ENCODE data around the gene CCDC15. TPM values are rescaled to one million over a fixed set of nuclear protein-coding genes. Genes with fewer than 3 reads are reported as not detected.
A peak's percentile ranks its signal among the peaks of the same experiment; 100 is the strongest.

CCDC15 gene
- total and polyA plus RNA-seq, 7 experiments from 2014 or later = 1.5 to 4.7 (median 2.5) TPM

GRCh38 chr11:124938206-124938765 is 15.7 kb upstream of the CCDC15 start:
- intact Hi-C loops (cut with micrococcal nuclease) = no loop called here
- no peak overlapping the region for H3K4me3 Mint-ChIP-seq
- H3K36me3 Mint-ChIP-seq = no peaks in the 10 kb centered on the region
- no peak for DNase-seq
- Histone ChIP-seq H3K36me3 (ENCODE audit: control insufficient read depth in 2 of 3, insufficient read depth in 3 of 3, low read length in 3 of 3) (no peaks in the 10 kb centered on the region), H3K4me3 (ENCODE audit: low read length) (no peak overlapping the region), H3K9me3 (ENCODE audit: control insufficient read depth in 2 of 3, low read length in 3 of 3) (no peaks in the 10 kb centered on the region), H3K27ac (ENCODE audit: low read depth, low read length) (no peak overlapping the region), H3K27me3 (ENCODE audit: control insufficient read depth in 2 of 2, insufficient read depth in 2 of 2, low read length in 2 of 2) (no peaks in the 10 kb centered on the region), H3K4me1 (ENCODE audit: control insufficient read depth in 2 of 2, insufficient read depth in 2 of 2, low read length in 2 of 2) (peaks cover 2 to 9% of the 10 kb centered on the region in 2 donors)
- no peak for ATAC-seq
- H3K27me3 Mint-ChIP-seq = peaks cover 0 to 13% (median 0%) of the 10 kb centered on the region in 5 donors
- H3K27ac Mint-ChIP-seq = no peak overlapping the region
- ChIA-PET CTCF (interaction anchor here (0.5 to 0.7 kb wide), 2 partner anchors 14 to 316 kb away, joined by 3 read pairs; partner anchors contain the start of gene TBRG1), POLR2A (interaction anchor here (1.5 kb wide), 1 partner anchor 15 kb away, joined by 4 read pairs; the partner anchor contains the start of gene CCDC15)
- peaks cover 0 to 18% (median 10%) of the 10 kb centered on the region in 7 donors for H3K4me1 Mint-ChIP-seq
- H3K9me3 Mint-ChIP-seq = no peaks in the 10 kb centered on the region

- no peak for DNase-seq
- H3K4me1 ChIP-seq (ENCODE audit: control insufficient read depth in 2 of 2, insufficient read depth in 2 of 2, low read length in 2 of 2) = peaks cover 6 to 16% of the 10 kb centered on the region in 2 donors
- no peak for ATAC-seq
- intact Hi-C loops (cut with micrococcal nuclease) = no loop called here
- H3K27ac Mint-ChIP-seq = no peak overlapping the region
- H3K36me3 ChIP-seq (ENCODE audit: control insufficient read depth in 2 of 3, insufficient read depth in 3 of 3, low read length in 3 of 3) = no peaks in the 10 kb centered on the region
- peaks cover 4 to 25% (median 17%) of the 10 kb centered on the region in 7 donors for H3K4me1 Mint-ChIP-seq
- peaks cover 0 to 13% (median 0%) of the 10 kb centered on the region in 5 donors for H3K27me3 Mint-ChIP-seq
- no peaks in the 10 kb centered on the region for H3K36me3 Mint-ChIP-seq
- H3K9me3 Mint-ChIP-seq = no peaks in the 10 kb centered on the region
- no peak overlapping the region for H3K27ac ChIP-seq (ENCODE audit: low read depth, low read length)
- H3K4me3 ChIP-seq (ENCODE audit: low read length) = no peak overlapping the region
- H3K9me3 ChIP-seq (ENCODE audit: control insufficient read depth in 2 of 3, low read length in 3 of 3) = no peaks in the 10 kb centered on the region
- H3K4me3 Mint-ChIP-seq = no peak overlapping the region
- POLR2A ChIA-PET = interaction anchor here (0.6 to 1.5 kb wide), 2 partner anchors 12 to 15 kb away, joined by 3 to 4 read pairs; partner anchors contain the start of gene CCDC15
- CTCF ChIA-PET = interaction anchor here (0.5 to 0.7 kb wide), 2 partner anchors 11 to 316 kb away, joined by 3 read pairs; partner anchors contain the start of gene TBRG1
- no peaks in the 10 kb centered on the region for H3K27me3 ChIP-seq (ENCODE audit: control insufficient read depth in 2 of 2, insufficient read depth in 2 of 2, low read length in 2 of 2)
Measured at GRCh38 chr11:124938970-124939369, 15.0 kb upstream of the CCDC15 start.

GRCh38 chr11:124941703-124942102 is 12.3 kb upstream of the CCDC15 start:
- Mint-ChIP-seq H3K27me3 (peaks cover 0 to 4% (median 0%) of the 10 kb centered on the region in 5 donors), H3K27ac (peak overlapping the region in 1 of 9 donors; percentile 25), H3K36me3 (peaks cover 0 to 4% (median 0%) of the 10 kb centered on the region in 5 donors), H3K9me3 (no peaks in the 10 kb centered on the region), H3K4me3 (peak overlapping the region in 1 of 10 donors; percentile 2), H3K4me1 (peaks cover 4 to 36% (median 25%) of the 10 kb centered on the region in 7 donors)
- Histone ChIP-seq H3K4me3 (ENCODE audit: low read length) (no peak overlapping the region), H3K36me3 (ENCODE audit: control insufficient read depth in 2 of 3, insufficient read depth in 3 of 3, low read length in 3 of 3) (no peaks in the 10 kb centered on the region), H3K27me3 (ENCODE audit: control insufficient read depth in 2 of 2, insufficient read depth in 2 of 2, low read length in 2 of 2) (no peaks in the 10 kb centered on the region), H3K4me1 (ENCODE audit: control insufficient read depth in 2 of 2, insufficient read depth in 2 of 2, low read length in 2 of 2) (peaks cover 6 to 20% of the 10 kb centered on the region in 2 donors), H3K27ac (ENCODE audit: low read depth, low read length) (no peak overlapping the region), H3K9me3 (ENCODE audit: control insufficient read depth in 2 of 3, low read length in 3 of 3) (no peaks in the 10 kb centered on the region)
- DNase-seq (no peak), ATAC-seq (no peak)
- intact Hi-C loops (cut with micrococcal nuclease) = no loop called here
- CTCF ChIA-PET = interaction anchor here (1.2 to 1.6 kb wide), 2 partner anchors 12 to 199 kb away, joined by 3 to 4 read pairs; partner anchors contain the start of gene CCDC15
- POLR2A ChIA-PET = interaction anchor here (1.3 to 1.5 kb wide), 2 partner anchors 9 to 17 kb away, joined by 3 to 5 read pairs; no protein-coding TSS in a partner anchor

GRCh38 chr11:124942466-124943253 is 11.3 kb upstream of the CCDC15 start:
- POLR2A ChIA-PET = interaction anchor here (1.0 to 2.5 kb wide), 6 partner anchors 8 to 66 kb away, joined by 3 to 15 read pairs (median 4); partner anchors contain the start of gene CCDC15
- peaks cover 0 to 4% (median 0%) of the 10 kb centered on the region in 5 donors for H3K36me3 Mint-ChIP-seq
- no peaks in the 10 kb centered on the region for H3K36me3 ChIP-seq (ENCODE audit: control insufficient read depth in 2 of 3, insufficient read depth in 3 of 3, low read length in 3 of 3)
- ATAC-seq (no peak), DNase-seq (no peak)
- H3K27me3 Mint-ChIP-seq = no peaks in the 10 kb centered on the region
- H3K9me3 Mint-ChIP-seq = peaks cover 0 to under 1% (median 0%) of the 10 kb centered on the region in 11 donors
- peak overlapping the region in 2 of 10 donors; percentile 35 to 38 for H3K4me3 Mint-ChIP-seq
- H3K27me3 ChIP-seq (ENCODE audit: control insufficient read depth in 2 of 2, insufficient read depth in 2 of 2, low read length in 2 of 2) = no peaks in the 10 kb centered on the region
- no peaks in the 10 kb centered on the region for H3K9me3 ChIP-seq (ENCODE audit: control insufficient read depth in 2 of 3, low read length in 3 of 3)
- no peak overlapping the region for H3K27ac ChIP-seq (ENCODE audit: low read depth, low read length)
- H3K4me3 ChIP-seq (ENCODE audit: low read length) = no peak overlapping the region
- peaks cover 6 to 20% of the 10 kb centered on the region in 2 donors for H3K4me1 ChIP-seq (ENCODE audit: control insufficient read depth in 2 of 2, insufficient read depth in 2 of 2, low read length in 2 of 2)
- peaks cover 4 to 36% (median 25%) of the 10 kb centered on the region in 7 donors for H3K4me1 Mint-ChIP-seq
- CTCF ChIA-PET = interaction anchor here (1.0 to 1.6 kb wide), 2 partner anchors 11 to 105 kb away, joined by 3 read pairs; partner anchors contain the start of gene CCDC15
- intact Hi-C loops (cut with micrococcal nuclease) = loop anchor here in 1 of 2 donors (1.0 kb wide), 1 partner anchor 12 kb away; the partner anchor contains the start of gene CCDC15
- peak overlapping the region in 8 of 9 donors; percentile 3 to 95 (median 78) for H3K27ac Mint-ChIP-seq

- peak overlapping the region in 7 of 9 donors; percentile 3 to 95 (median 59) for H3K27ac Mint-ChIP-seq
- ATAC-seq = no peak
- peak overlapping the region in 3 of 10 donors; percentile 3 to 59 (median 40) for H3K4me3 Mint-ChIP-seq
- no peaks in the 10 kb centered on the region for H3K9me3 ChIP-seq (ENCODE audit: control insufficient read depth in 2 of 3, low read length in 3 of 3)
- no peaks in the 10 kb centered on the region for H3K36me3 ChIP-seq (ENCODE audit: control insufficient read depth in 2 of 3, insufficient read depth in 3 of 3, low read length in 3 of 3)
- peaks cover 0 to 6% (median 4%) of the 10 kb centered on the region in 5 donors for H3K36me3 Mint-ChIP-seq
- peaks cover 4 to 36% (median 30%) of the 10 kb centered on the region in 7 donors for H3K4me1 Mint-ChIP-seq
- H3K27ac ChIP-seq (ENCODE audit: low read depth, low read length) = no peak overlapping the region
- no peaks in the 10 kb centered on the region for H3K27me3 Mint-ChIP-seq
- intact Hi-C loops (cut with micrococcal nuclease) = loop anchor here in 1 of 2 donors (1.0 kb wide), 1 partner anchor 11 kb away; the partner anchor contains the start of gene CCDC15
- no peaks in the 10 kb centered on the region for H3K27me3 ChIP-seq (ENCODE audit: control insufficient read depth in 2 of 2, insufficient read depth in 2 of 2, low read length in 2 of 2)
- peaks cover 6 to 20% of the 10 kb centered on the region in 2 donors for H3K4me1 ChIP-seq (ENCODE audit: control insufficient read depth in 2 of 2, insufficient read depth in 2 of 2, low read length in 2 of 2)
- DNase-seq = no peak
- peaks cover 0 to 6% (median 2%) of the 10 kb centered on the region in 11 donors for H3K9me3 Mint-ChIP-seq
- no peak overlapping the region for H3K4me3 ChIP-seq (ENCODE audit: low read length)
- ChIA-PET CTCF (interaction anchor here (0.6 to 0.9 kb wide), 3 partner anchors 8 to 183 kb away, joined by 3 to 4 read pairs (median 3); no protein-coding TSS in a partner anchor), POLR2A (interaction anchor here (0.7 to 2.5 kb wide), 6 partner anchors 9 to 239 kb away, joined by 3 to 15 read pairs (median 4); partner anchors contain the start of gene CCDC15)
Measured at GRCh38 chr11:124943254-124943616, 10.8 kb upstream of the CCDC15 start.

GRCh38 chr11:124943741-124944140 is 10.3 kb upstream of the CCDC15 start:
- intact Hi-C loops (cut with micrococcal nuclease) = loop anchor here in 1 of 2 donors (1.0 kb wide), 1 partner anchor 11 kb away; the partner anchor contains the start of gene CCDC15
- Mint-ChIP-seq H3K27ac (peak overlapping the region in 8 of 9 donors; percentile 3 to 95 (median 64)), H3K4me3 (peak overlapping the region in 7 of 10 donors; percentile 4 to 59 (median 32)), H3K36me3 (peaks cover 0 to 12% (median 4%) of the 10 kb centered on the region in 5 donors), H3K4me1 (peaks cover 4 to 36% (median 31%) of the 10 kb centered on the region in 7 donors), H3K9me3 (peaks cover 0 to 11% (median 6%) of the 10 kb centered on the region in 11 donors), H3K27me3 (no peaks in the 10 kb centered on the region)
- no peak overlapping the region for H3K4me3 ChIP-seq (ENCODE audit: low read length)
- ChIA-PET CTCF (interaction anchor here (0.6 to 0.9 kb wide), 5 partner anchors 9 to 198 kb away, joined by 3 to 4 read pairs (median 3); partner anchors contain the start of gene CCDC15), POLR2A (interaction anchor here (0.7 to 2.5 kb wide), 6 partner anchors 9 to 238 kb away, joined by 3 to 15 read pairs (median 4); partner anchors contain the start of gene CCDC15)
- no peaks in the 10 kb centered on the region for H3K36me3 ChIP-seq (ENCODE audit: control insufficient read depth in 2 of 3, insufficient read depth in 3 of 3, low read length in 3 of 3)
- peak overlapping the region; percentile 35 for H3K27ac ChIP-seq (ENCODE audit: low read depth, low read length)
- ATAC-seq (no peak), DNase-seq (peak in 2 of 9 donors; percentile 13 to 23)
- H3K4me1 ChIP-seq (ENCODE audit: control insufficient read depth in 2 of 2, insufficient read depth in 2 of 2, low read length in 2 of 2) = peaks cover 6 to 20% of the 10 kb centered on the region in 2 donors
- no peaks in the 10 kb centered on the region for H3K9me3 ChIP-seq (ENCODE audit: control insufficient read depth in 2 of 3, low read length in 3 of 3)
- no peaks in the 10 kb centered on the region for H3K27me3 ChIP-seq (ENCODE audit: control insufficient read depth in 2 of 2, insufficient read depth in 2 of 2, low read length in 2 of 2)

All from naive thymus-derived CD4-positive, alpha-beta T cell (primary cell).